ENCODE data around the gene FKBP3. TPM values are rescaled to one million over a fixed set of nuclear protein-coding genes. Genes with fewer than 3 reads are reported as not detected.
"Not testable (repeated sequence)": the region's sequence is repeated elsewhere in the genome, so short reads cannot be mapped to it uniquely, and the experiment has no call there.

FKBP3 gene
- total RNA-seq, 4 donors from 2014 or later = 25.6 to 49.5 (median 41.6) TPM

GRCh38 chr14:45083976-45084722 lies 50.1 kb downstream of the FKBP3 start, which contains the start of gene PRPF39:
PRPF39 (plus strand) TSS chr14:45084116; CDS start chr14:45095240, 11,124 bp downstream.
- Histone ChIP-seq H3K36me3 (no peaks in the 10 kb centered on the region), H3K4me1 (peaks cover 0 to 32% (median 4%) of the 10 kb centered on the region in 4 donors), H3K9me3 (no peaks in the 10 kb centered on the region), H3K27ac (peak within 1 kb of the TSS; percentile 79 to 87 (median 83)), H3K27me3 (no peaks in the 10 kb centered on the region), H3K4me3 (peak within 1 kb of the TSS; percentile 69 to 87 (median 76))
- TF ChIP-seq POLR2A (IDR thresholded peaks at IDR 0.05) = peak; percentile 66 to 90
- TF ChIP-seq, protein P1, sequence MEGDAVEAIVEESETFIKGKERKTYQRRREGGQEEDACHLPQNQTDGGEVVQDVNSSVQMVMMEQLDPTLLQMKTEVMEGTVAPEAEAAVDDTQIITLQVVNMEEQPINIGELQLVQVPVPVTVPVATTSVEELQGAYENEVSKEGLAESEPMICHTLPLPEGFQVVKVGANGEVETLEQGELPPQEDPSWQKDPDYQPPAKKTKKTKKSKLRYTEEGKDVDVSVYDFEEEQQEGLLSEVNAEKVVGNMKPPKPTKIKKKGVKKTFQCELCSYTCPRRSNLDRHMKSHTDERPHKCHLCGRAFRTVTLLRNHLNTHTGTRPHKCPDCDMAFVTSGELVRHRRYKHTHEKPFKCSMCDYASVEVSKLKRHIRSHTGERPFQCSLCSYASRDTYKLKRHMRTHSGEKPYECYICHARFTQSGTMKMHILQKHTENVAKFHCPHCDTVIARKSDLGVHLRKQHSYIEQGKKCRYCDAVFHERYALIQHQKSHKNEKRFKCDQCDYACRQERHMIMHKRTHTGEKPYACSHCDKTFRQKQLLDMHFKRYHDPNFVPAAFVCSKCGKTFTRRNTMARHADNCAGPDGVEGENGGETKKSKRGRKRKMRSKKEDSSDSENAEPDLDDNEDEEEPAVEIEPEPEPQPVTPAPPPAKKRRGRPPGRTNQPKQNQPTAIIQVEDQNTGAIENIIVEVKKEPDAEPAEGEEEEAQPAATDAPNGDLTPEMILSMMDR (IDR thresholded peaks at IDR 0.05) = peak in 1 of 6 experiments; percentile 10
- DNase-seq = peak; percentile 93 to 98 (median 97)

GRCh38 chr14:45083617-45083975 lies 50.7 kb downstream of the FKBP3 start:
- H3K4me3 ChIP-seq = peak overlapping the region; percentile 69 to 87 (median 76)
- peak overlapping the region; percentile 79 to 87 (median 83) for H3K27ac ChIP-seq
- peaks cover 0 to 28% (median 4%) of the 10 kb centered on the region in 4 donors for H3K4me1 ChIP-seq
- no peaks in the 10 kb centered on the region for H3K27me3 ChIP-seq
- TF ChIP-seq POLR2A (IDR thresholded peaks at IDR 0.05) = no peak
- TF ChIP-seq, protein P1 (IDR thresholded peaks at IDR 0.05) = no peak
- H3K9me3 ChIP-seq = no peaks in the 10 kb centered on the region
- no peaks in the 10 kb centered on the region for H3K36me3 ChIP-seq
- no peak for DNase-seq

- DNase-seq = no peak
Measured at GRCh38 chr14:45082420-45082819, 51.9 kb downstream of the FKBP3 start.

DNA sequence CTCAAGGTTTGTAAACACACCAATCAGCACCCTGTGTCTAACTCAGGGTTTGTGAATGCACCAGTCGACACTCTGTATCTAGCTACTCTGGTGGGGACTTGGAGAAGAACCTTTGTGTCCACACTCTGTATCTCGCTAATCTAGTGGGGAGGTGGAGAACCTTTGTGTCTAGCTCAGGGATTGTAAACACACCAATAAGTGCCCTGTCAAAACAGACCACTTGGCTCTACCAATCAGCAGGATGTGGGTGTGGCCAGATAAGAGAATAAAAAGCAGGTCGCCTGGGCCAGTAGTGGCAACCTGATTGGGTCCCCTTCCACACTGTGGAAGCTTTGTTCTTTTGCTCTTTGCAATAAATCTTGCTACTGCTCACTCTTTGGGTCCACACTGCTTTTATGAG lies 53.2 kb downstream of the FKBP3 start:
- H3K4me1 ChIP-seq, H3K27me3 ChIP-seq, H3K27ac ChIP-seq, DNase-seq, H3K4me3 ChIP-seq, H3K9me3 ChIP-seq, H3K36me3 ChIP-seq: not testable (repeated sequence)

More at GRCh38 chr14:45082420-45082819, 51.9 kb downstream of the FKBP3 start:
- no peak for TF ChIP-seq POLR2A (IDR thresholded peaks at IDR 0.05)
- TF ChIP-seq, protein P1 (IDR thresholded peaks at IDR 0.05) = no peak
- Histone ChIP-seq H3K27ac (no peak overlapping the region), H3K36me3 (no peaks in the 10 kb centered on the region), H3K9me3 (no peaks in the 10 kb centered on the region), H3K4me1 (peaks cover 0 to 18% (median 4%) of the 10 kb centered on the region in 4 donors), H3K27me3 (no peaks in the 10 kb centered on the region), H3K4me3 (peak overlapping the region in 1 of 4 donors; percentile 81)

DNA sequence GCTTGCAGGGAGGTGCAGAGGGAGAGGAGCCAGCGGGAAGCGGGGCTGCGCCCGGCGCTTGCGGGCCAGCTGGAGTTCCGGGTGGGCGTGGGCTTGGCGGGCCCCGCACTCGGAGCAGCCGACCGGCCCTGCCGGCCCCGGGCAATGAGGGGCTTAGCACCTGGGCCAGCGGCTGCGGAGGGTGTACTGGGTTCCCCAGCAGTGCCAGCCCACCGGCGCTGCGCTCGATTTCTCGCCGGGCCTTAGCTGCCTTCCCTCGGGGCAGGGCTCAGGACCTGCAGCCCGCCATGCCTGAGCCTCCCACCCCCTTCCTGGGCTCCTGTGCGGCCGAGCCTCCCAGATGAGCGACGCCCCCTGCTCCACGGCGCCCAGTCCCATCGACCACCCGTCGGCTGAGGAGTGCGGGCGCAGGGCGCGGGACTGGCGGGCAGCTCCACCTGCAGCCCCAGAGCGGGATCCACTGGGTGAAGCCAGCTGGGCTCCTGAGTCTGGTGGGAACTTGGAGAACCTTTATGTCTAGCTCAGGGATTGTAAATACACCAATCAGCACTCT lies 53.8 kb downstream of the FKBP3 start:
- not testable (repeated sequence) for H3K4me3 ChIP-seq, H3K4me1 ChIP-seq, H3K27ac ChIP-seq, H3K36me3 ChIP-seq, H3K27me3 ChIP-seq, DNase-seq, H3K9me3 ChIP-seq

GRCh38 chr14:45078323-45078722 lies 56.0 kb downstream of the FKBP3 start:
- DNase-seq = no peak
- Histone ChIP-seq H3K4me3 (no peak overlapping the region), H3K27me3 (no peaks in the 10 kb centered on the region), H3K27ac (no peak overlapping the region), H3K4me1 (peaks cover 0 to 3% (median 0%) of the 10 kb centered on the region in 4 donors), H3K36me3 (no peaks in the 10 kb centered on the region), H3K9me3 (no peaks in the 10 kb centered on the region)
- TF ChIP-seq, protein P1 (IDR thresholded peaks at IDR 0.05) = no peak
- no peak for TF ChIP-seq POLR2A (IDR thresholded peaks at IDR 0.05)

Data from Peyer's patch (tissue), 4 donors.